MCF 10A (cell line): ENCODE data around the gene ACOT9. TPM values are rescaled to one million over a fixed set of nuclear protein-coding genes. Genes with fewer than 3 reads are reported as not detected.

Experiments used
- BruUV-seq: library from RNA; stranded (reverse); fragments of 400-500 nt; replicated peaks from 2 replicates; lab custom pipeline; 2021; lab: Mats Ljungman, UMichigan
- CTCF ChIA-PET: fragments of 300-600 bp; sonication (Branson Sonifier 250); formaldehyde crosslinking; extraction: SDS; loops from one replicate; lab custom pipeline; 2021; ENCODE audit warnings: antibody characterized with exemption, inconsistent platforms; lab: Yijun Ruan, JAX
- POLR2A ChIA-PET: fragments of 300-600, 350-650 bp; sonication (Branson Sonifier 250); formaldehyde crosslinking; extraction: SDS; loops from one replicate; lab custom pipeline; 2020; ENCODE audit warnings: antibody characterized with exemption, inconsistent platforms; lab: Yijun Ruan, JAX
- DNase-seq: peaks from one replicate; pipeline ENCODE4 v3.0.0-alpha.2; 2018; ENCODE audit not compliant: unreplicated experiment
- H3K27ac Mint-ChIP-seq: one replicate; pipeline ENCODE4 v1.8.0; 2022; ENCODE audit warnings: mild to moderate bottlenecking, low read depth, mixed read lengths; ENCODE audit not compliant: unreplicated experiment
- H3K27me3 Mint-ChIP-seq: one replicate; pipeline ENCODE4 v1.8.0; 2022; ENCODE audit warnings: mixed read lengths; ENCODE audit not compliant: insufficient read depth, unreplicated experiment
- H3K36me3 Mint-ChIP-seq: one replicate; pipeline ENCODE4 v1.8.0; 2022; ENCODE audit warnings: mild to moderate bottlenecking, moderate library complexity, mixed read lengths; ENCODE audit not compliant: insufficient read depth, unreplicated experiment
- H3K4me1 Mint-ChIP-seq: one replicate; pipeline ENCODE4 v1.8.0; 2022; ENCODE audit warnings: mixed read lengths; ENCODE audit not compliant: insufficient read depth, unreplicated experiment
- H3K4me3 Mint-ChIP-seq: one replicate; pipeline ENCODE4 v1.8.0; 2022; ENCODE audit warnings: mild to moderate bottlenecking, moderate library complexity, mixed read lengths; ENCODE audit not compliant: unreplicated experiment
- H3K9me3 Mint-ChIP-seq: one replicate; pipeline ENCODE4 v1.8.0; 2022; ENCODE audit warnings: mixed read lengths; ENCODE audit not compliant: unreplicated experiment
- CTCF ChIP-seq: fragments of 200-600 bp; IDR thresholded peaks from one replicate; pipeline ENCODE4 v1.8.0; 2022; ENCODE audit warnings: antibody characterized with exemption, mild to moderate bottlenecking; ENCODE audit not compliant: unreplicated experiment
- intact Hi-C: fragments of 100-400 bp; cut with micrococcal nuclease; formaldehyde crosslinking; loops from 2 replicates; pipeline ENCODE4 v1.14.1; 2022
- total RNA-seq: library from RNA; stranded (reverse); gene quantifications from 2 replicates; pipeline ENCODE4 v1.2.3, GENCODE V29; 2022

The ACOT9 gene
- total RNA-seq, 1 experiment from 2014 or later = 83.9 TPM

- Mint-ChIP-seq H3K4me3 (peak within 1 kb of the TSS; percentile 76), H3K9me3 (no peaks in the 10 kb centered on the region), H3K36me3 (peaks cover 48% of the 10 kb centered on the region), H3K27me3 (no peaks in the 10 kb centered on the region), H3K4me1 (peaks cover 23% of the 10 kb centered on the region), H3K27ac (peak within 1 kb of the TSS; percentile 80)
- peak; percentile 95 for DNase-seq
- TF ChIP-seq CTCF = peak; percentile 56
- no TSS peak for BruUV-seq
- intact Hi-C loops = loop anchor here (1.0 to 5.0 kb wide), 3 partner anchors 37 to 99 kb away; partner anchors contain the start of gene ACOT9
- ChIA-PET POLR2A (interaction anchor here (0.7 to 8.4 kb wide), 17 partner anchors 10 to 272 kb away, joined by 3 to 140 read pairs (median 11); partner anchors contain the start of genes ACOT9, EIF2S3, KLHL15 and PRDX4), CTCF (interaction anchor here (0.7 to 2.7 kb wide), 17 partner anchors 9 to 124 kb away, joined by 3 to 54 read pairs (median 4); no protein-coding TSS in a partner anchor)
Observed at GRCh38 chrX:23782863-23783588, 40.0 kb upstream of the ACOT9 start, which contains the start of gene SAT1. TSS of gene SAT1 (plus strand) at chrX:23783173. CDS start at chrX:23783352, 179 bp downstream.

- CTCF ChIA-PET = interaction anchor here (0.5 to 2.7 kb wide), 16 partner anchors 9 to 273 kb away, joined by 3 to 54 read pairs (median 4); no protein-coding TSS in a partner anchor
- H3K9me3 Mint-ChIP-seq = no peaks in the 10 kb centered on the region
- no peak for DNase-seq
- H3K27me3 Mint-ChIP-seq = no peaks in the 10 kb centered on the region
- POLR2A ChIA-PET = interaction anchor here (0.6 to 8.4 kb wide), 17 partner anchors 11 to 1199 kb away, joined by 3 to 140 read pairs (median 11); partner anchors contain the start of genes ACOT9, EIF2S3, KLHL15 and PRDX4
- peak overlapping the region; percentile 80 for H3K27ac Mint-ChIP-seq
- intact Hi-C loops = loop anchor here (1.0 to 5.0 kb wide), 2 partner anchors 38 to 100 kb away; no protein-coding TSS in a partner anchor
- TF ChIP-seq CTCF = no peak
- BruUV-seq = no TSS peak
- H3K36me3 Mint-ChIP-seq = peaks cover 48% of the 10 kb centered on the region
- H3K4me3 Mint-ChIP-seq = peak overlapping the region; percentile 76
- peaks cover 23% of the 10 kb centered on the region for H3K4me1 Mint-ChIP-seq
Observed at GRCh38 chrX:23782455-23782854, 39.4 kb upstream of the ACOT9 start.

- intact Hi-C loops = no loop called here
- H3K9me3 Mint-ChIP-seq = no peaks in the 10 kb centered on the region
- no peaks in the 10 kb centered on the region for H3K27me3 Mint-ChIP-seq
- peak; percentile 75 for DNase-seq
- no peak overlapping the region for H3K4me3 Mint-ChIP-seq
- peak overlapping the region; percentile 62 for H3K27ac Mint-ChIP-seq
- no peak for TF ChIP-seq CTCF
- H3K36me3 Mint-ChIP-seq = peaks cover 17% of the 10 kb centered on the region
- no TSS peak for BruUV-seq
- peaks cover 7% of the 10 kb centered on the region for H3K4me1 Mint-ChIP-seq
- CTCF ChIA-PET = interaction anchor here (0.6 to 1.8 kb wide), 5 partner anchors 9 to 123 kb away, joined by 3 to 7 read pairs (median 3); no protein-coding TSS in a partner anchor
- POLR2A ChIA-PET = interaction anchor here (0.6 to 1.6 kb wide), 3 partner anchors 25 to 122 kb away, joined by 3 to 5 read pairs (median 5); no protein-coding TSS in a partner anchor
Observed at GRCh38 chrX:23779025-23779424, 35.9 kb upstream of the ACOT9 start.

- Mint-ChIP-seq H3K4me1 (peaks cover 7% of the 10 kb centered on the region), H3K36me3 (no peaks in the 10 kb centered on the region), H3K27me3 (no peaks in the 10 kb centered on the region), H3K9me3 (no peaks in the 10 kb centered on the region), H3K27ac (no peak overlapping the region), H3K4me3 (no peak overlapping the region)
- no peak for TF ChIP-seq CTCF
- ChIA-PET CTCF (interaction anchor here (1.1 to 1.3 kb wide), 2 partner anchors 19 to 82 kb away, joined by 4 to 8 read pairs; no protein-coding TSS in a partner anchor), POLR2A (no interaction called here)
- intact Hi-C loops = no loop called here
- no peak for DNase-seq
- BruUV-seq = no TSS peak
Observed at GRCh38 chrX:23776363-23776762, 33.3 kb upstream of the ACOT9 start.
